Neuron (in vitro differentiated cells): ENCODE measurements around the gene STAU1.
"Not testable (repeated sequence)": the region's sequence is repeated elsewhere in the genome, so short reads cannot be mapped to it uniquely, and the experiment has no call there.

Experiments used
- H2AFZ ChIP-seq: one replicate; pipeline ENCODE4 v1.6.1; 2013; ENCODE audit warnings: low read depth, mild to moderate bottlenecking, inconsistent platforms, low read length, moderate library complexity
- H3K27me3 ChIP-seq: one replicate; pipeline ENCODE4 v1.6.1; 2013; ENCODE audit warnings: low read length; ENCODE audit not compliant: insufficient read depth
- H3K36me3 ChIP-seq: one replicate; pipeline ENCODE4 v1.6.1; 2013; ENCODE audit warnings: low read length; ENCODE audit not compliant: insufficient read depth
- H3K4me1 ChIP-seq: one replicate; pipeline ENCODE4 v1.6.1; 2013; ENCODE audit warnings: low read length; ENCODE audit not compliant: insufficient read depth
- H3K4me3 ChIP-seq: 2 replicates; pipeline ENCODE4 v1.5.1; 2013; ENCODE audit warnings: mild to moderate bottlenecking, low read length, moderate library complexity
- H3K9me3 ChIP-seq: one replicate; pipeline ENCODE4 v1.6.1; 2013; ENCODE audit warnings: low read length

The STAU1 gene

GRCh38 chr20:49148601-49149000, 39.5 kb downstream of the STAU1 start:
- H3K4me1 ChIP-seq = peaks cover 8% of the 10 kb centered on the region
- no peak overlapping the region for H3K4me3 ChIP-seq
- H3K9me3 ChIP-seq = no peaks in the 10 kb centered on the region
- H3K36me3 ChIP-seq = peaks cover 49% of the 10 kb centered on the region
- H2AFZ ChIP-seq = no peak overlapping the region
- H3K27me3 ChIP-seq = no peaks in the 10 kb centered on the region

DNA sequence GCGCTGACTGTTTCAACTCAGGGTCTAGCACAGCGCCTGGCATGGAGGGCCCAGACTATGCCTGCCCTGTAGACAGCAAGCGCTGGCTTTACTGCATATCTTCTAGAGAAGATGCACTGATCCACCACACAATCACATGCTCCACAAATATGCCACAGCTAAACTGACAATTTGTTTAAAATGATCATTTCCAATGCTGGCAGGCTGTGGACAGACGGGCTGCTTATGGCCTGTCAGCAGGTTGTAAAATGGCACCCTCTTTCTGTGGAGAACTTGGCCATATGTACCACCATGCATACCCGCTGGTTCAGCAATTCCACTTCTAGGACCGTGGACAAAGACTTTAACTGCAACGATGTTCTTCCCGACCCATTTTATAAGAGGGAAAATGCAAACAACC, 40.8 kb downstream of the STAU1 start:
- Histone ChIP-seq H3K9me3 (no peaks in the 10 kb centered on the region), H3K36me3 (peaks cover 54% of the 10 kb centered on the region), H3K4me1 (peaks cover 8% of the 10 kb centered on the region), H3K27me3 (no peaks in the 10 kb centered on the region), H3K4me3 (no peak overlapping the region), H2AFZ (no peak overlapping the region)

GRCh38 chr20:49146442-49147225, 41.5 kb downstream of the STAU1 start:
- peaks cover 49% of the 10 kb centered on the region for H3K36me3 ChIP-seq
- H3K4me1 ChIP-seq = peaks cover 8% of the 10 kb centered on the region
- H2AFZ ChIP-seq = no peak overlapping the region
- H3K27me3 ChIP-seq = no peaks in the 10 kb centered on the region
- H3K4me3 ChIP-seq = no peak overlapping the region
- H3K9me3 ChIP-seq = no peaks in the 10 kb centered on the region

DNA sequence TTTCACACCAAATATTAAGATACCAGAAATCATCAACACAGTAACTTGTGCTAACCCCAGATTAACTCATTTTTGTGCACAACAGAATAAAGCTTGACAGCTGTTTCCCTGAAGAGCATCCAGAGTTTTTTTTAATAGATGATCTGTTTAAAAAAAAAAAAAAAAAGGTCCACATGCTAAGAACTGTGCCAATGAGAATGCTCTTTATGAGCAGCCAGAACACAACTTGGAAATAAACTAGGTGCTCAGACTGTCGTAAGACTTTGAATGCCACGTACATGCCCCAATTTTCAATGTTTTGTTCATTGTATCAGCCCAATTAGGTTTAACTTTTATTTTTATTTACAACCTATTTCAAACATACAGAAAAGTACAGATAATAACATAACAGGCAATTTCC, 47.3 kb downstream of the STAU1 start:
- Histone ChIP-seq H2AFZ (no peak overlapping the region), H3K4me3 (no peak overlapping the region), H3K27me3 (no peaks in the 10 kb centered on the region), H3K4me1 (no peaks in the 10 kb centered on the region), H3K36me3 (peaks cover 27% of the 10 kb centered on the region), H3K9me3 (no peaks in the 10 kb centered on the region)

DNA sequence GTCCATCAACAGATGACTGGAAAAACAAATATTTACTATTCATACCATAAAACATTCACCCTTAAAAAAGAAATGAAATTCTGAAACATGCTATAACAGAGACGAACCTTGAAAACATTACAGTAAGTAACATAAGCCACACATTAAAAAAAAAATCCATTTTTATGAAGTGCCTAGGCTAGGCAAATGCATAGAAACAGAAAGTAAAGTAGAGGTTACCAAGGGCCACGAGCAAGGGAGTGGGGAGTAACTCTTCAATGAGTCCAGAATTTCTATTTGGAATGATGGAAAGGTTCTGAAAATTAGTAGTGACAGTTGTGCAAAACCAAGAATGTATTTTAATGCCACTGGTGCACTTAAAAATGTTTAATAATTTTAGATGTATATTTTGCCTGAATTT, 47.7 kb downstream of the STAU1 start:
- H2AFZ ChIP-seq = no peak overlapping the region
- H3K27me3 ChIP-seq = no peaks in the 10 kb centered on the region
- no peak overlapping the region for H3K4me3 ChIP-seq
- H3K4me1 ChIP-seq = no peaks in the 10 kb centered on the region
- no peaks in the 10 kb centered on the region for H3K9me3 ChIP-seq
- H3K36me3 ChIP-seq = peaks cover 29% of the 10 kb centered on the region

GRCh38 chr20:49138431-49138830, 49.7 kb downstream of the STAU1 start:
- H3K9me3 ChIP-seq = no peaks in the 10 kb centered on the region
- H2AFZ ChIP-seq = no peak overlapping the region
- H3K4me3 ChIP-seq = no peak overlapping the region
- no peaks in the 10 kb centered on the region for H3K27me3 ChIP-seq
- H3K4me1 ChIP-seq = no peaks in the 10 kb centered on the region
- H3K36me3 ChIP-seq = peaks cover 31% of the 10 kb centered on the region

- H3K4me1 ChIP-seq = no peaks in the 10 kb centered on the region
- H3K4me3 ChIP-seq = no peak overlapping the region
- no peaks in the 10 kb centered on the region for H3K9me3 ChIP-seq
- H3K27me3 ChIP-seq = no peaks in the 10 kb centered on the region
- H2AFZ ChIP-seq = no peak overlapping the region
- H3K36me3 ChIP-seq = peaks cover 24% of the 10 kb centered on the region
Measured at GRCh38 chr20:49136817-49137571, 51.1 kb downstream of the STAU1 start.

- not testable (repeated sequence) for H2AFZ ChIP-seq, H3K4me3 ChIP-seq, H3K27me3 ChIP-seq, H3K9me3 ChIP-seq, H3K4me1 ChIP-seq
- H3K36me3 ChIP-seq = peaks cover 25% of the 10 kb centered on the region
Measured at GRCh38 chr20:49134797-49135196, 53.3 kb downstream of the STAU1 start.

DNA sequence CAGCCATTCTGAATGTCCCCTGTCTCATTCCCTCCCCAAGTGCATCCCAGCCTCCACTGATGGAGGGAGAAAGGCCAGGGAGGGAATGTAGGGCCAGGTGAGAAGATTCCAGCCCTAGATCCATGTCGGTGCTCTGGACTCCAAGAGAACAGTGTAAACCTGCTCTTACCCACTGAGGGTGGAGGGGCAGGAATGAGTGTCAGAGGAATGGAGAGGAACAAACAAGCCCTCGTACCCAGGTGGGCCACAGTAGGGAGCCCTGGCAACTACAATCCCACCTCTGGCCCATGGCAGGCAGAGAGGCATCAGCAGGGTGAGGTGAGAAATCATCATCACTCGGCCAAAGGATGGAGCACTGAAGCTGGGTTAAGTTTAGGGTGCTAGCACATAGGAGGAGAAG, 54.6 kb downstream of the STAU1 start:
- no peaks in the 10 kb centered on the region for H3K9me3 ChIP-seq
- H3K36me3 ChIP-seq = peaks cover 23% of the 10 kb centered on the region
- H3K4me1 ChIP-seq = no peaks in the 10 kb centered on the region
- H2AFZ ChIP-seq = no peak overlapping the region
- no peak overlapping the region for H3K4me3 ChIP-seq
- no peaks in the 10 kb centered on the region for H3K27me3 ChIP-seq

- H3K4me1 ChIP-seq = no peaks in the 10 kb centered on the region
- H2AFZ ChIP-seq = no peak overlapping the region
- H3K9me3 ChIP-seq = no peaks in the 10 kb centered on the region
- peaks cover 27% of the 10 kb centered on the region for H3K36me3 ChIP-seq
- no peak overlapping the region for H3K4me3 ChIP-seq
- no peaks in the 10 kb centered on the region for H3K27me3 ChIP-seq
Measured at GRCh38 chr20:49132995-49133478, 55.1 kb downstream of the STAU1 start.

- Histone ChIP-seq H3K9me3 (no peaks in the 10 kb centered on the region), H3K27me3 (no peaks in the 10 kb centered on the region), H3K4me3 (no peak overlapping the region), H3K36me3 (peaks cover 61% of the 10 kb centered on the region), H3K4me1 (no peaks in the 10 kb centered on the region), H2AFZ (no peak overlapping the region)
Measured at GRCh38 chr20:49123982-49124381, 64.2 kb downstream of the STAU1 start.

DNA sequence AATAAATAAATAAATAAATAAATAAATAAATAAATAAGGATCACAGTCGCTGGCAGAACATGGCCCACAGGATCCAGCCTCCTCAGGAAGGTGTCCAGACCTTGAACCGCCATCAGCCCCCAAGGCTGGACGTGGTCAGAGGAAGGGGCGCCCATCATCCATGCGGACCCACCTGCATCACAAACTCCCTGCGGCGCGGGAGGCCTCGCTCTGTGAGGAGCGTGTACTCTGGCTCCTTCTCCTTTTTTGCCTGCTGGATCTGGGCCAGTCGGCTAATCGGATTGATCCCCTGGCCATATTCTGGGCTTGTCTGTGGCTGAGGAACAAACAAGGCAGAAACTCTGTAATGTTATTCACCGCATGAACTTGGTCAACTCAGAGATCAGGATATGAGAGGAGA, 65.2 kb downstream of the STAU1 start:
- Histone ChIP-seq H2AFZ (no peak overlapping the region), H3K9me3 (no peaks in the 10 kb centered on the region), H3K36me3 (peaks cover 67% of the 10 kb centered on the region), H3K4me3 (no peak overlapping the region), H3K27me3 (no peaks in the 10 kb centered on the region), H3K4me1 (no peaks in the 10 kb centered on the region)

DNA sequence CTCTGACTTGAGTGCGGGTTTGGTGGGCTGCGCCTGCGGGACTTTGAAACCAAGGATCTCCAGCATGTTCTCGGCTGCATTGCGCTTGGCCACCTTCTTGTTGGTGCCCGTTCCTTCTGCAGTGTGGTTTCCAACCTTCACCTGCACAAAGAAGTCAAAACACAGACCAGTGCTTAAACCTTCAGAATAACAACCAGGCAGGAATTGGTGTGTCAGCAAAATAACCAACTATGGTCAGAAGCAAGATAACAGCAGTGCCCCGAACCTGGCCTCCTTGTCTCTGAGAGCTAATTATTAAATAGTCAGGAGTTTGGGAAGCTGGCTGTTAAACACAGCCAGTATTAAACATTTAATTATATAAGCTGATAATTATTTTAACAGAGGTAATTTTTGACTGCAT, 68.1 kb downstream of the STAU1 start:
- no peak overlapping the region for H3K4me3 ChIP-seq
- no peaks in the 10 kb centered on the region for H3K27me3 ChIP-seq
- H3K9me3 ChIP-seq = no peaks in the 10 kb centered on the region
- H3K4me1 ChIP-seq = no peaks in the 10 kb centered on the region
- H2AFZ ChIP-seq = no peak overlapping the region
- peaks cover 81% of the 10 kb centered on the region for H3K36me3 ChIP-seq
